ENCODE data around the gene CSTPP1.

DNA sequence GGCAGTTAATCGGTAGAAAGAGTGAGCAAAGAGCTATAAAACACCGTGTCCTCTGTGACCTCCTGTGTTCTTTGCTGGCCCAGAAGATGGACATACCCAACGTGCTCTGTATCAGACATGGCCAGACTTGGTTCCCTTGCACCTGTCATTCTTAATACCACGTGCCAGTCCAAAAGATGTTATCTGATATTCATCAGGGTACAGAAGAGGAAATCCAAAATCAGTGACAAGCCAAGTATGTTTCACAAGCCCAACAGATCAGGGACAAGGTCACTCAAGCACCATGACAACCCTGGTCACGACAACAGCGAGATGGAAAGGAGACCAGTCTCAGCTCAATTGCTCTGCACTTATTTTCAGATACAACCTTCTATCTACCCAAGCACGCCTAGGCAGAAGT is 21.7 kb upstream of the CSTPP1 start:
- TF ChIP-seq, protein P1, sequence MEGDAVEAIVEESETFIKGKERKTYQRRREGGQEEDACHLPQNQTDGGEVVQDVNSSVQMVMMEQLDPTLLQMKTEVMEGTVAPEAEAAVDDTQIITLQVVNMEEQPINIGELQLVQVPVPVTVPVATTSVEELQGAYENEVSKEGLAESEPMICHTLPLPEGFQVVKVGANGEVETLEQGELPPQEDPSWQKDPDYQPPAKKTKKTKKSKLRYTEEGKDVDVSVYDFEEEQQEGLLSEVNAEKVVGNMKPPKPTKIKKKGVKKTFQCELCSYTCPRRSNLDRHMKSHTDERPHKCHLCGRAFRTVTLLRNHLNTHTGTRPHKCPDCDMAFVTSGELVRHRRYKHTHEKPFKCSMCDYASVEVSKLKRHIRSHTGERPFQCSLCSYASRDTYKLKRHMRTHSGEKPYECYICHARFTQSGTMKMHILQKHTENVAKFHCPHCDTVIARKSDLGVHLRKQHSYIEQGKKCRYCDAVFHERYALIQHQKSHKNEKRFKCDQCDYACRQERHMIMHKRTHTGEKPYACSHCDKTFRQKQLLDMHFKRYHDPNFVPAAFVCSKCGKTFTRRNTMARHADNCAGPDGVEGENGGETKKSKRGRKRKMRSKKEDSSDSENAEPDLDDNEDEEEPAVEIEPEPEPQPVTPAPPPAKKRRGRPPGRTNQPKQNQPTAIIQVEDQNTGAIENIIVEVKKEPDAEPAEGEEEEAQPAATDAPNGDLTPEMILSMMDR (conservative IDR thresholded peaks at IDR 0.05) = no peak
- no peak for TF ChIP-seq EZH2 (IDR thresholded peaks at IDR 0.05; ENCODE audit: low read depth)
